GM12891 (cell line): ENCODE data around the gene SCN4A.

Experiments used
- PAX5 ChIP-seq: IDR thresholded peaks from 2 replicates; pipeline ENCODE4 v1.6.1; 2011; ENCODE audit warnings: low read length, moderate library complexity, mild to moderate bottlenecking; ENCODE audit not compliant: insufficient read depth, severe bottlenecking
- POLR2A ChIP-seq: IDR thresholded peaks from 2 replicates; pipeline ENCODE4 v1.6.1; 2011; ENCODE audit warnings: low read depth, low read length, control low read depth
- POLR2AphosphoS5 ChIP-seq: IDR thresholded peaks from 2 replicates; pipeline ENCODE4 v1.6.1; 2011; ENCODE audit warnings: low read depth, low read length, control low read depth
- POU2F2 ChIP-seq: IDR thresholded peaks from 2 replicates; pipeline ENCODE4 v1.6.1; 2011; ENCODE audit warnings: low read depth, mild to moderate bottlenecking, control low read depth, low read length, moderate library complexity
- SPI1 ChIP-seq: IDR thresholded peaks from 2 replicates; pipeline ENCODE4 v1.6.1; 2011; ENCODE audit warnings: low read depth, low read length, control low read depth
- TAF1 ChIP-seq: IDR thresholded peaks from 2 replicates; pipeline ENCODE4 v1.6.1; 2011; ENCODE audit warnings: low read depth, low read length, control low read depth

GRCh38 chr17:64002658-64003525 lies 30.2 kb upstream of the SCN4A start:
- TF ChIP-seq POLR2A = no peak
- no peak for TF ChIP-seq POLR2AphosphoS5
- no peak for TF ChIP-seq SPI1
- no peak for TF ChIP-seq TAF1
- no peak for TF ChIP-seq POU2F2
- no peak for TF ChIP-seq PAX5
